ENCODE data around the gene DPP9. TPM values are rescaled to one million over a fixed set of nuclear protein-coding genes. Genes with fewer than 3 reads are reported as not detected.

The DPP9 gene
- total RNA-seq, 6 experiments from 2014 or later: 47.3 to 118 (median 54.5) TPM

DNA sequence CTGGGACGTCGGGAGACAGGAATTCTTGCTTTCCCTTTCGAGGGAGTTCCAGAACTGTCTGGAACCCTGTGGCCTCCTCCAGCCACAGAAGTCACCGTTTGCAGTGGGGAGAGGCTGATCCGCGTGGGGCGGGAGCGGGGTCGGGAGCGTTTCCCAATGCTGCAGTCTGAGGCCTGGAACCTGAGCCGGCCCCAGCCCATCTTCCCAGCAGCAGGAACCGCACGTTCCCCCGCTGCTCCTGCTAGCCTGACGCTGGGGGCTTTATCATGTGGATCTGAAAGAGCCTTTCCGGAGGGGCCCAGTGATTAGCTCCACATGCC, 13.4 kb downstream of the DPP9 start:
- no CpG with 5 or more reads among the region's 16 CpGs for WGBS (ENCODE audit: insufficient coverage, low coverage, low lambda C conversion rate, missing lambda C conversion rate)
- ATAC-seq: no peak
- Histone ChIP-seq H3K4me3 (no peak overlapping the region), H3K27ac (peak overlapping the region; percentile 88 to 99 (median 92)), H3K36me3 (peaks cover 0 to 38% (median 16%) of the 10 kb centered on the region in 4 donors), H3K9me3 (no peaks in the 10 kb centered on the region), H3K4me1 (peaks cover 0 to 97% (median 47%) of the 10 kb centered on the region in 4 donors), H3K27me3 (no peaks in the 10 kb centered on the region)
- DNase-seq: no peak
- TF ChIP-seq POLR2A (IDR thresholded peaks at IDR 0.05): no peak
- TF ChIP-seq, protein P1, sequence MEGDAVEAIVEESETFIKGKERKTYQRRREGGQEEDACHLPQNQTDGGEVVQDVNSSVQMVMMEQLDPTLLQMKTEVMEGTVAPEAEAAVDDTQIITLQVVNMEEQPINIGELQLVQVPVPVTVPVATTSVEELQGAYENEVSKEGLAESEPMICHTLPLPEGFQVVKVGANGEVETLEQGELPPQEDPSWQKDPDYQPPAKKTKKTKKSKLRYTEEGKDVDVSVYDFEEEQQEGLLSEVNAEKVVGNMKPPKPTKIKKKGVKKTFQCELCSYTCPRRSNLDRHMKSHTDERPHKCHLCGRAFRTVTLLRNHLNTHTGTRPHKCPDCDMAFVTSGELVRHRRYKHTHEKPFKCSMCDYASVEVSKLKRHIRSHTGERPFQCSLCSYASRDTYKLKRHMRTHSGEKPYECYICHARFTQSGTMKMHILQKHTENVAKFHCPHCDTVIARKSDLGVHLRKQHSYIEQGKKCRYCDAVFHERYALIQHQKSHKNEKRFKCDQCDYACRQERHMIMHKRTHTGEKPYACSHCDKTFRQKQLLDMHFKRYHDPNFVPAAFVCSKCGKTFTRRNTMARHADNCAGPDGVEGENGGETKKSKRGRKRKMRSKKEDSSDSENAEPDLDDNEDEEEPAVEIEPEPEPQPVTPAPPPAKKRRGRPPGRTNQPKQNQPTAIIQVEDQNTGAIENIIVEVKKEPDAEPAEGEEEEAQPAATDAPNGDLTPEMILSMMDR (IDR thresholded peaks at IDR 0.05): no peak
- intact Hi-C loops (cut with DNase I): no loop called here

GRCh38 chr19:4709440-4710280, 14.0 kb downstream of the DPP9 start:
- TF ChIP-seq, protein P1 (IDR thresholded peaks at IDR 0.05): no peak
- TF ChIP-seq POLR2A (IDR thresholded peaks at IDR 0.05): no peak
- no peak overlapping the region for H3K4me3 ChIP-seq
- ATAC-seq (peak; percentile 36 to 63 (median 54)), DNase-seq (peak; percentile 79 to 92 (median 91))
- no peaks in the 10 kb centered on the region for H3K9me3 ChIP-seq
- H3K36me3 ChIP-seq: peaks cover 0 to 38% (median 16%) of the 10 kb centered on the region in 4 donors
- H3K27ac ChIP-seq: peak overlapping the region; percentile 88 to 99 (median 92)
- intact Hi-C loops (cut with DNase I): no loop called here
- peaks cover 0 to 97% (median 47%) of the 10 kb centered on the region in 4 donors for H3K4me1 ChIP-seq
- 20% methylated on average over 11 of the region's 20 CpGs for WGBS (ENCODE audit: insufficient coverage, low coverage, low lambda C conversion rate, missing lambda C conversion rate)
- H3K27me3 ChIP-seq: no peaks in the 10 kb centered on the region

DNA sequence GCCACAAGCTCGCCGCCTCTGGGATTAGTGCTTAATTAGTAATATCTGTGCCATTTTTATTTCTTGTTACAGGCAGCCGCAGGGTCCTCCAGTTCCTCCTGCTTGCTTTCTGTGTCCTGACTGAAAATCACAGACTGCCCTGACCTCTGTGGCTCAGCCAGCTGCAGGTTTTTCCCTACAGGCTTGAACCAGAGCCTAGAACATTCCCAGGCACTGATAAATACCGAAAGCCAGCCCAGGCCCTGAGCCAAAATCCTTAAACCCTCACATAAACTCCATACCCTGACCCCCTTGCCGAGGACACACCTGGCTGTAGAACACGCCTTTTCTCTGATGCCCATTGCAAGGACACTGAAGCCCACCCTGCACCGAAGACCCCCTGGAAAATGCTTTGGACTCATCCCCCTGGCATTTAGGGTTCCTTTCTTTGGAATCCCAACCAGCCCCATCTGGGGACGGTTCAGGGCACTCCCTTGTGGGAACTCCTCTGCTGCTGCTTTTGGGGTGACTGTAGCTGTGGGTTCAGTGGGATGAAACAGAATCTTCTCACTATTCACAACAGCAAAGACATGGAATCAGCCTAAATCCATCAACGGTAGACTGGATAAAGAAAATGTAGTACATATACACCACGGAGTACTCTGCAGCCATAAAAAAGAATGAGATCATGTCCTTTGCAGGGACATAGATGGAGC, 15.5 kb downstream of the DPP9 start:
- Histone ChIP-seq H3K27me3 (no peaks in the 10 kb centered on the region), H3K36me3 (peaks cover 0 to 38% (median 17%) of the 10 kb centered on the region in 4 donors), H3K4me3 (no peak overlapping the region), H3K9me3 (no peaks in the 10 kb centered on the region), H3K27ac (peak overlapping the region; percentile 77 to 99 (median 92)), H3K4me1 (peaks cover 0 to 86% (median 43%) of the 10 kb centered on the region in 4 donors)
- DNase-seq (peak; percentile 73 to 93 (median 89)), ATAC-seq (peak; percentile 45 to 67 (median 53))
- WGBS (ENCODE audit: insufficient coverage, low coverage, low lambda C conversion rate, missing lambda C conversion rate): 26% methylated on average over 9 of the region's 10 CpGs
- intact Hi-C loops (cut with DNase I): no loop called here
- TF ChIP-seq, protein P1 (IDR thresholded peaks at IDR 0.05): no peak
- no peak for TF ChIP-seq POLR2A (IDR thresholded peaks at IDR 0.05)

DNA sequence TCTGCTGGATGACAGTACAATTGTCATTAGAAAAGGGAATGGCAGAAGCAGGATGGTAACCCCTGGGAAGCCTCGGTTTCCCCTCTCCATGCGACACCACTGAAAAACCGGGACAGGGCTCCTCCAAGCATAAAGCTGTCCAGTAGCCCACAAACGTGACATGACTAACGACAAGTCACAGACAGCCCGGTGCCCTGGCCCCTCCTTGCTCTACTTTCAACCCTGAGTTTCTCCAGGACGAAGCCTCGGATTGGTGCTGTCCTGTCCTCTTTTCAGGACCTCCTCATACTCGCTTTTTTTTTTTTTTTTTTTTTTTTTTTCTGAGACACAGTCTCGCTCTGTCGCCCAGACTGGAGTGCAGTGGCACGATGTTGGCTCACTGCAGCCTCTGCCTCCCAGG, 16.3 kb downstream of the DPP9 start:
- no peaks in the 10 kb centered on the region for H3K27me3 ChIP-seq
- WGBS (ENCODE audit: insufficient coverage, low coverage, low lambda C conversion rate, missing lambda C conversion rate): 56% methylated on average over 4 of the region's 12 CpGs
- H3K36me3 ChIP-seq: peaks cover 0 to 36% (median 13%) of the 10 kb centered on the region in 4 donors
- DNase-seq (no peak), ATAC-seq (no peak)
- H3K9me3 ChIP-seq: no peaks in the 10 kb centered on the region
- no peak overlapping the region for H3K4me3 ChIP-seq
- intact Hi-C loops (cut with DNase I): no loop called here
- H3K27ac ChIP-seq: peak overlapping the region; percentile 77 to 99 (median 92)
- H3K4me1 ChIP-seq: peaks cover 0 to 78% (median 39%) of the 10 kb centered on the region in 4 donors
- no peak for TF ChIP-seq POLR2A (IDR thresholded peaks at IDR 0.05)
- TF ChIP-seq, protein P1 (IDR thresholded peaks at IDR 0.05): no peak

Data from right lobe of liver (tissue), 6 donors.